Vagina (tissue), 2 donors: ENCODE measurements around the gene KIF23.

ENCODE experiments used
- POLR2A ChIP-seq, 2 donors: fragments of 450-650 bp; IDR thresholded peaks; one replicate each; pipeline ENCODE4 v1.6.1; 2017; ENCODE audit warnings: antibody characterized with exemption in 2 of 2, mild to moderate bottlenecking in 2 of 2, moderate library complexity in 2 of 2
- TF ChIP-seq, protein P1 (sequence below), 3 experiments: fragments of 450-650 bp in 2 of 3; fragments of 200-600 bp in 1 of 3; sonication (generic) in 1 of 3; IDR thresholded peaks; one replicate each; pipeline ENCODE4 v1.5.1; 2017 to 2019; ENCODE audit warnings: antibody characterized with exemption in 3 of 3, mild to moderate bottlenecking in 2 of 3, moderate library complexity in 2 of 3

DNA sequence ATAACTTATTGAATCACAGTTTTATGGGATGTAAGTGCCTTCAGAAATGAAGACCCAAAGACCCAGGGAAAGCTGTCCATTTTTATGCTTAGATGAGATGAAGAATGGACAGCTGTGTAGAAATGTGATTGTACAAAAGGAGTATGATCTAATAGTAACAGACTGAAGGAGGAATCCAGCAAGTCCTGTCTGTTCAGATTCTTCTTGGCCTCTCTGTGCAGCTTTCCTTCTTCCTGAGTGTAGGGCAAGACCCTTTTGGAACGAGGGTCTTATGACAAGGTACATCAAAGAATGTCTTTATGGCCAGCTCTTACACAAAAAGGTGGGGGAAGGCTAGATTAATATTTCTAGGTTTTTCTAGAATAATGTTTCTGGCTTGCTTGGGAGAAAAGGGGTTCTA lies 1.4 kb upstream of the KIF23 start:
- TF ChIP-seq POLR2A (IDR thresholded peaks at IDR 0.05): no peak
- TF ChIP-seq, protein P1, sequence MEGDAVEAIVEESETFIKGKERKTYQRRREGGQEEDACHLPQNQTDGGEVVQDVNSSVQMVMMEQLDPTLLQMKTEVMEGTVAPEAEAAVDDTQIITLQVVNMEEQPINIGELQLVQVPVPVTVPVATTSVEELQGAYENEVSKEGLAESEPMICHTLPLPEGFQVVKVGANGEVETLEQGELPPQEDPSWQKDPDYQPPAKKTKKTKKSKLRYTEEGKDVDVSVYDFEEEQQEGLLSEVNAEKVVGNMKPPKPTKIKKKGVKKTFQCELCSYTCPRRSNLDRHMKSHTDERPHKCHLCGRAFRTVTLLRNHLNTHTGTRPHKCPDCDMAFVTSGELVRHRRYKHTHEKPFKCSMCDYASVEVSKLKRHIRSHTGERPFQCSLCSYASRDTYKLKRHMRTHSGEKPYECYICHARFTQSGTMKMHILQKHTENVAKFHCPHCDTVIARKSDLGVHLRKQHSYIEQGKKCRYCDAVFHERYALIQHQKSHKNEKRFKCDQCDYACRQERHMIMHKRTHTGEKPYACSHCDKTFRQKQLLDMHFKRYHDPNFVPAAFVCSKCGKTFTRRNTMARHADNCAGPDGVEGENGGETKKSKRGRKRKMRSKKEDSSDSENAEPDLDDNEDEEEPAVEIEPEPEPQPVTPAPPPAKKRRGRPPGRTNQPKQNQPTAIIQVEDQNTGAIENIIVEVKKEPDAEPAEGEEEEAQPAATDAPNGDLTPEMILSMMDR (IDR thresholded peaks at IDR 0.05): no peak
